Activated CD8-positive, alpha-beta memory T cell treated with anti-CD3 and anti-CD28 coated beads, Interleukin-2, amount 50 U/mL, for 1 hour (primary cell): ENCODE data around the gene MYLK4.

Source experiments
- DNase-seq: peaks from one replicate; pipeline ENCODE4 v3.0.0-alpha.2; 2020; ENCODE audit errors: extremely low read depth

MYLK4 gene

GRCh38 chr6:2663123-2663522, 87.6 kb downstream of the MYLK4 start:
- no peak for DNase-seq

DNA sequence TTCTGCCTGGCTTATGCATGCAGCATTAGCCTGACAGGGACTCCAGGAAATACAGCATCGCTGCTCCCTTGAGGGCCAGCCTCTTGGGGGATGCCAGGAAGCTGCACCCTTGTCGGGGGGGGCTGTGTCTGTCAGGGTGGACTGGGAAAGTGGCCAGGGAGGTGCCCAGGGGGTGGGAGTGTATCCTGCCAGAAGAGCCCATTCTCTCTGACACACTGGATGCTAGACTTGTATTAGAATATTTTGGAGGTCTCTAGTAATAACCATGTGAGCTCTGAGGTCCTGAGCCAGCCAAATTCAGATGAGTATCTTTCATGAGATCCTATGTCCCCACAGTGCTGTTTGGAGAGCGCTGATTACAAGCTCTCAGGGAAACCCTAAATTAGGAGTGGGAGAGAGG, 89.1 kb downstream of the MYLK4 start:
- DNase-seq = no peak

- DNase-seq = no peak
Observed at GRCh38 chr6:2659882-2660281, 90.8 kb downstream of the MYLK4 start.

- no peak for DNase-seq
Observed at GRCh38 chr6:2659381-2659780, 91.3 kb downstream of the MYLK4 start.

- no peak for DNase-seq
Observed at GRCh38 chr6:2658788-2659187, 91.9 kb downstream of the MYLK4 start.

DNA sequence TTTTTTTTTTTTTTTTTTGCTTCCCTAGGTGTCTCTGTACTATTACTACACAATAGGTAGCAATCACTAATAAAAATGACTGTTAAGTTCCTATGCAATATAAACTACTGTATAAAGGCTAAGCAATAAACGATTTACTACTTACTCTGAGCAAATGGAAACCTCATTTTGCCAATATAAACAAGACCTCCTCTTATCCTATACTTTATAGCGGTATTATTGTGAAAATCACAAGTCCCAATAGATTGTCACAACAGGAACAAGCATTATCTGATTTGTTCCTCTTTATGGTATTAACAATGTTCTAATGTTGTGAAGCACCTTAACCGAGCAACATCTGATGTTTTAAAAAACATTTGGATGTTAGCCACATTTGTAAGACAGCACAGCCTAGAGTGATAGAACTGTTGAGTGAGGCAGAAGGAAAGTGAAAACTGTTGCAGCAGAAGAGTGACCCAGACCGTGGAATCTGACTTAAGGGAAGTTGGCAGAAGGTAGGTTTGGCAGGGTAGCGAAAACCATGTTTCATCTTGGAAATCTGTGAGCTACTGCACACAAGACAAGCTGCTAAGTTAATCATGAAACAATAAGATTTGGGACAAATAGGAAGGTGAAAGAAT, 94.2 kb downstream of the MYLK4 start:
- no peak for DNase-seq

- DNase-seq = no peak
Observed at GRCh38 chr6:2655844-2656433, 94.8 kb downstream of the MYLK4 start.

GRCh38 chr6:2653369-2654032, 97.2 kb downstream of the MYLK4 start:
- no peak for DNase-seq

DNA sequence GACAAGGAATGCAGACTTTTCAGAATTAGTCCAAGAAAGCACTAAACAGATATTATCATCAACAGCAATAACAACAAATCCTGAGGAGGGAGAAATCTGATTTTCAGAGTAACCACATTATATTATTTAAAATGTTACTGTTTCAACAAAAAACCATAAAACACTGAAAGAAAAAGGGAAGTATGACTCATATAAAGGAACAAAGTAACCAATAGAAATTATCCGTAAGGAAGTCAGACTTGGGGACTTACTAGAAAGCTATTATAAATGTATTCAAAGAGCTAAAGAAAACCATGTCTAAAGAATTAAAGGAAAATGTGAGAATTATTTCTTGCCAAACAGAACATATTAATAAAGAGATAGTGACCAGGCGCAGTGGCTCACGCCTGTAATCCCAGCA, 98.1 kb downstream of the MYLK4 start:
- DNase-seq = no peak

- DNase-seq = no peak
Observed at GRCh38 chr6:2651961-2652360, 98.8 kb downstream of the MYLK4 start.

- DNase-seq = no peak
Observed at GRCh38 chr6:2651536-2651935, 99.2 kb downstream of the MYLK4 start.

GRCh38 chr6:2646346-2646745, 104.4 kb downstream of the MYLK4 start:
- DNase-seq = no peak

GRCh38 chr6:2643935-2644539, 106.7 kb downstream of the MYLK4 start:
- DNase-seq = no peak

DNA sequence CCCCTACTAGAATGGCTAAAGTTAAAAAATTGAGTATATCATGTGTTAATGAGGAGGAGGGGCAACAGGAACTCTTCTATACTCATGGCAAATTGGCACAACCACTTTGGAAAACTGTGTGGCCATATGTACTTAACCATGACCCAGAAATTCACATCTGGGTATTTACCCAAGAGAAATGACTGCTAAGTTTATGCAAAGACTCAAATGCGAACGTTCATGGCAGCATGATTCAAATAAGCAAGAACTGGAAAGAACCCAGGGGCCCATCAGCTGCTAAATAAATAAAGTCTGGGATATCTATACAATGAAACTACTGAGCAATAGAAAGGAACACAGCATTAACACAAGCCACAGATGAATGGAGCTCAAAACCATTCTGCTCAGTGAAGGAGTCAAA, 107.6 kb downstream of the MYLK4 start:
- DNase-seq = no peak

GRCh38 chr6:2641044-2641725, 109.5 kb downstream of the MYLK4 start:
- DNase-seq = no peak

DNA sequence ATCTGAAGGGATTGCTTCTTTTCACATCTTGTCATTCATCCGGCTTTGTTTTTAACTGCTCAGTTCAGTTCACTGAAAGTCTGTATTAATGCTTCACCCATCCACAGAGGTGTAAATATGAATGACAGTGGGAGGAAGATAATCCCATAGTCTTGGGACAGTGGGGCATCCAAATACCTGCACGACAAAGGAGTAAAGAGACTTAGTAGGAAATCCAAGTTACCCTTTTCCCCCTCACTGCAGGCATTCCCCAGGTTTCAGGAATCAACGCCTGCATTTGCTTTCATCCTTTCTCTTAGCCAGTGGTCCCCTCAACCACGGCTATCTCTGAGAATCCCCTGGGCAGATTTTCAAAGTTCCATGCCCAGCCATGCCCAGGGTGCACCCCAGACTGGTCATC, 110.2 kb downstream of the MYLK4 start:
- DNase-seq = no peak

DNA sequence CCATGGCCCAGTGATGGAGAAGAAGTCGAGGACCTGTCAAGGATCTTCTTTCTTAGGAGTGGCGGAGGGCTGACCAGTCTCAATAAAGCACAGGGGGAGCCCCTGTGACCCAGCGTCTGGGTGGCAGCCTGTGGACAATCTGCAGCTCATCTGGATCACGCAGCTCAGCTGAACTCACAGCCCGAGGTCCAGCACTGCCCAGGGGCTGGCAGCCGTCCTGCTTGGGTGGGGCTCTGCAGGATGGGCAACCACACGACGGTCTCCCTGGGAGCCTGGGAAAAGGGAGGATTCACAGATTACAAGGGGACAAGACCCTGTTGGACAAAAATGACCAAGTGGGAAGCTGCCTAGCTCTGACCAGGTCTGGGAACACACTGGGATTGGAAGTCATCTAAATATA, 110.8 kb downstream of the MYLK4 start:
- DNase-seq = no peak

DNA sequence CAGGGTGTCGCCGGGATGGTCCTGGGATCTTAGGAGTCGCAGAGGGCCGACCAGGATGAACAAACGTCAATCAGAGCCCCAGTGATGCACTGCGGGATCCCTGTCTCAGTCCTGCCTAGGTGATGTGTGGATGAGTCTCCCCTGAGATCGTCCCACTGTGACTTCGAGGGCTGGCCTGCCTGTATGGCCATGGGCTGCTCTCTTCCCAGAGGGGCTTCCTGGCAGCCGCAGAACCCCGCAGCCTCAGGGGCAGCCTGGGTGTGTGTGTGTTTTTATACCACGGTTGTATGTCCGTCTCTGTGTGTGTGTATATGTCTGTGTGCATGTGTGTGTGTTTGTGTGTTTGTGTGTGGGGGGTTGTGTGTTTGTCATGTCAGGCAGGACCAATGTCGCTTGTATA, 111.6 kb downstream of the MYLK4 start:
- DNase-seq = no peak

DNA sequence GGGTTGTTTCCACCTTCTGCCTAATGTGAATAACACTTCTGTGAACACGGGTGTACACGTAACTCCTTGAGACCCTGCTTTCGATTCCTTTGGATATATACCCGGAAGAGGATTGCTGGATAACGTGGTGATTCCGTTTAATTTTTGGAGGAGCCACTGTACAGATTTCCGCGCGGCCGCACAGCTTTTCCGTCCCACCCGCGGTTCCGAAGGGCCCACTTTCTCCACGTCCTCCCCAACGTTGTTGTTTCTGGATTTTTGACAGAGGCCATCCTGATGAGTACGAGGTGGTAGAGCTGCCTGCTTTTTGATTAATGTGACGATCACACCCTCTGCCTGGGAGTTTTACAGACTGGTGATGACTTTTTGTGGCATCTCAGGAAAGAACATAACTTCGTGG, 114.0 kb downstream of the MYLK4 start:
- DNase-seq = no peak

DNA sequence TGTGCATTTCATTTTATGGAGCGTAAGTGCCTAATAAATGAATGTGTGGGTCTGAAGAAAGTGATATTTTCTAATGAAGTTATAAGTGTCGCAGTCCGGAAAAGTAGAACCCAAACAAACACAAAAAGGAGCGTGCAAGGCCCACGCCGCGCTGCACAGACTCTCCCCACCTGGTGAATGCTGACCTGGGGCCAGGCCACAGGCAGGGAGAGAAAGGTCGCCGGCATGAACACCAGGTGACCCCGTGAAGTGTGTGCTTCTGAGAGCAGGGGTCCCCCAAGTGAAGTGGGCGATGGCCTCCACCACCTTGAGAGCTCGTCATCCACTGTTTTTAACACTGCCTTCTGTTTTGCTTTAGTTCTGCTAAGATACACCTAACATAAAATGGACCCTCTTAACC, 114.8 kb downstream of the MYLK4 start:
- no peak for DNase-seq

- DNase-seq = peak; percentile 48
Observed at GRCh38 chr6:2634139-2634964, 116.4 kb downstream of the MYLK4 start.

- no peak for DNase-seq
Observed at GRCh38 chr6:2633736-2634135, 117.0 kb downstream of the MYLK4 start.
